Motor neuron (in vitro differentiated cells): ENCODE data around the gene EYA4. TPM values are rescaled to one million over a fixed set of nuclear protein-coding genes. Genes with fewer than 3 reads are reported as not detected.

Experiments
- ATAC-seq, 8 experiments: fragments of 200-7000 bp; cut with Tn5 transposase; replicated peaks in 6 of 8; 2 replicates each; pipeline ENCODE4 v1.8.0; 2021; ENCODE audit warnings: mild to moderate bottlenecking in 8 of 8, moderate library complexity in 8 of 8
- H3K27ac ChIP-seq, 2 donors: fragments of 250-450 bp; sonication (Bioruptor Pico); 2 replicates each; pipeline ENCODE4 v1.9.0; 2021; ENCODE audit warnings: antibody characterized with exemption in 2 of 2, mild to moderate bottlenecking in 2 of 2, moderate library complexity in 1 of 2
- H3K4me1 ChIP-seq, 2 donors: fragments of 250-450 bp; sonication (Bioruptor Pico); replicated peaks in 1 of 2; 2 replicates each; pipeline ENCODE4 v1.6.1; 2021; ENCODE audit warnings: antibody characterized with exemption in 2 of 2, mild to moderate bottlenecking in 2 of 2, moderate library complexity in 1 of 2
- H3K4me3 ChIP-seq, 5 donors: fragments of 250-450 bp; sonication (Bioruptor Pico); 2 replicates each; pipeline ENCODE4 v1.9.0; 2021; ENCODE audit warnings: antibody characterized with exemption in 5 of 5, mild to moderate bottlenecking in 5 of 5, moderate library complexity in 4 of 5
- WGBS, 10 experiments: fragments of 450-650 bp; shearing (Covaris generic); methylation state at CpG; one replicate each; pipeline ENCODE4 v1.0.0; 2022; 5-methylcytosine and 5-hydroxymethylcytosine counted together
- in situ Hi-C, 9 experiments: fragments of 400-800 bp; cut with MboI; loops; one replicate each; pipeline ENCODE4 v1.15.0; 2021; ENCODE audit warnings: low sequenced_read_pairs in 9 of 9, low pct_unique_long_range_greater_than_20kb in 2 of 9; ENCODE audit not compliant: unreplicated experiment in 9 of 9
- total RNA-seq, 8 experiments: library from RNA; unstranded; fragments of 300-600 nt; gene quantifications; 2 replicates each; pipeline versions ENCODE4 v1.2.3 to v1.2.4, GENCODE V29; 2022

The EYA4 gene
- total RNA-seq, 8 experiments from 2014 or later = 0.33 to 52.6 (median 7.2) TPM

- Histone ChIP-seq H3K4me1 (no peaks in the 10 kb centered on the region), H3K4me3 (no peak overlapping the region), H3K27ac (no peak overlapping the region)
- no peak for ATAC-seq
- 34 to 94% (median 82%) methylated on average over 1 to 3 of the region's 3 CpGs; no CpG with 5 or more reads in 1 of the 10 experiments for WGBS, 10 experiments
- in situ Hi-C loops = loop anchor here in 1 of 9 experiments (25.0 kb wide), 1 partner anchor 689 kb away; no protein-coding TSS in a partner anchor
Observed at GRCh38 chr6:133223452-133224029, 17.6 kb upstream of the EYA4 start.

- no peak overlapping the region for H3K27ac ChIP-seq
- no peak for ATAC-seq
- H3K4me1 ChIP-seq = no peaks in the 10 kb centered on the region
- in situ Hi-C loops = no loop called here
- H3K4me3 ChIP-seq = no peak overlapping the region
- WGBS, 10 experiments = 67 to 100% (median 88%) methylated on average over 1 to 2 of the region's 2 CpGs; no CpG with 5 or more reads in 1 of the 10 experiments
Observed at GRCh38 chr6:133225560-133225959, 15.6 kb upstream of the EYA4 start.

- Histone ChIP-seq H3K27ac (no peak overlapping the region), H3K4me3 (no peak overlapping the region), H3K4me1 (no peaks in the 10 kb centered on the region)
- in situ Hi-C loops = no loop called here
- ATAC-seq = no peak
Observed at GRCh38 chr6:133227344-133227743, 13.8 kb upstream of the EYA4 start.

- no peak for ATAC-seq
- 0 to 100% (median 89%) methylated on average over 1 of the region's 1 CpG; no CpG with 5 or more reads in 3 of the 10 experiments for WGBS, 10 experiments
- H3K4me3 ChIP-seq = no peak overlapping the region
- in situ Hi-C loops = no loop called here
- H3K27ac ChIP-seq = no peak overlapping the region
- no peaks in the 10 kb centered on the region for H3K4me1 ChIP-seq
Observed at GRCh38 chr6:133230052-133230451, 11.1 kb upstream of the EYA4 start.

DNA sequence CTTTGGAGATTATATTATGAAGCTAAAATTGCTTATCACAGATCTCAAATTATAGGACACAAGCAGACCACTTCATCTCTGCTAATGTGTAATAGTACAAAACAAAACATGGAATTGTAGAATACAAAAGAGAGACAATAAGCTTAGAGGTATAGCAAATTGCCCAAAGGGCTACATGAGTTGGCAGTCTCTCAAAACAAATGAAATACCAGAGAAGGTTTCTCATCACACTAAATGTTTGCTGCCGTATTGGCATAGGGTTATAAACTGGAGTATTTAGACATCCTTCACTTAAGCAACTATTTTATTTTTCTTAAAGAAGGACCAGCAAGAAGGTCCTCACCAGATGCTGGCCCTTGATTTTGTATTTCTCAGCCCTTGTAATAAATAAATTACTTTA is 5.9 kb upstream of the EYA4 start:
- WGBS, 10 experiments = 50 to 100% (median 100%) methylated on average over 1 of the region's 1 CpG; no CpG with 5 or more reads in 2 of the 10 experiments
- H3K4me3 ChIP-seq = no peak overlapping the region
- in situ Hi-C loops = no loop called here
- no peaks in the 10 kb centered on the region for H3K4me1 ChIP-seq
- ATAC-seq = no peak
- no peak overlapping the region for H3K27ac ChIP-seq

DNA sequence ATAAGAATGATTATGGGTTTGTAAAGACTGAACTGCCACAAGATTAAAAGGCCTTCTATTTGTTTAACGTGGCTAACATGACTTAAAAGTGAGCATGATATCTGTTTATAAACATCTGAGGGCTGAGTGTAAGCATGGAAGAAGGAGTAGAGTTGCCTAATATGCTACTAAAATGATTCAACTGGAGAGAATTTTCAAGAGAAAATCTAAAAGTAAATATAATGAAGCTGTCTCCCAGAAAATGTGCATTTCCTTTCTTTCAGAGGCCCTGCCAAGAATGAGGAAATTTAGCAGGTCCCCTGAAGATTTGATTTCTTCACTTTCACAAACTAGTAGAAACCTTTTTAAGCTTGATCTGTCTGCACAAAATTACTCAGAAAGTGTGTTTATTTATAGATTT is 4.2 kb upstream of the EYA4 start:
- in situ Hi-C loops = no loop called here
- Histone ChIP-seq H3K27ac (no peak overlapping the region), H3K4me1 (peaks cover 0 to 3% of the 10 kb centered on the region in 2 donors), H3K4me3 (no peak overlapping the region)
- peak in 2 of 8 experiments; percentile 14 to 44 for ATAC-seq
- WGBS, 10 experiments = 20 to 93% (median 83%) methylated on average over 1 of the region's 1 CpG; no CpG with 5 or more reads in 1 of the 10 experiments

- H3K4me1 ChIP-seq = peaks cover 5% of the 10 kb centered on the region in 2 donors
Observed at GRCh38 chr6:133240511-133241085, 559 bp upstream of the EYA4 start.

GRCh38 chr6:133241901-133242636 is 912 bp downstream of the EYA4 start:
- WGBS, 10 experiments = 0 to 1% (median 0%) methylated on average over 6 to 18 of the region's 52 CpGs; no CpG with 5 or more reads in 6 of the 10 experiments
- H3K27ac ChIP-seq = no peak overlapping the region
- in situ Hi-C loops = no loop called here

More at GRCh38 chr6:133240511-133241085, 559 bp upstream of the EYA4 start:
- H3K4me3 ChIP-seq = peak overlapping the region; percentile 38 to 57 (median 48)
- 0 to 64% (median 38%) methylated on average over 1 to 10 of the region's 37 CpGs; no CpG with 5 or more reads in 2 of the 10 experiments for WGBS, 10 experiments
- H3K27ac ChIP-seq = no peak overlapping the region
- peak; percentile 15 to 84 (median 74) for ATAC-seq
- in situ Hi-C loops = no loop called here

DNA sequence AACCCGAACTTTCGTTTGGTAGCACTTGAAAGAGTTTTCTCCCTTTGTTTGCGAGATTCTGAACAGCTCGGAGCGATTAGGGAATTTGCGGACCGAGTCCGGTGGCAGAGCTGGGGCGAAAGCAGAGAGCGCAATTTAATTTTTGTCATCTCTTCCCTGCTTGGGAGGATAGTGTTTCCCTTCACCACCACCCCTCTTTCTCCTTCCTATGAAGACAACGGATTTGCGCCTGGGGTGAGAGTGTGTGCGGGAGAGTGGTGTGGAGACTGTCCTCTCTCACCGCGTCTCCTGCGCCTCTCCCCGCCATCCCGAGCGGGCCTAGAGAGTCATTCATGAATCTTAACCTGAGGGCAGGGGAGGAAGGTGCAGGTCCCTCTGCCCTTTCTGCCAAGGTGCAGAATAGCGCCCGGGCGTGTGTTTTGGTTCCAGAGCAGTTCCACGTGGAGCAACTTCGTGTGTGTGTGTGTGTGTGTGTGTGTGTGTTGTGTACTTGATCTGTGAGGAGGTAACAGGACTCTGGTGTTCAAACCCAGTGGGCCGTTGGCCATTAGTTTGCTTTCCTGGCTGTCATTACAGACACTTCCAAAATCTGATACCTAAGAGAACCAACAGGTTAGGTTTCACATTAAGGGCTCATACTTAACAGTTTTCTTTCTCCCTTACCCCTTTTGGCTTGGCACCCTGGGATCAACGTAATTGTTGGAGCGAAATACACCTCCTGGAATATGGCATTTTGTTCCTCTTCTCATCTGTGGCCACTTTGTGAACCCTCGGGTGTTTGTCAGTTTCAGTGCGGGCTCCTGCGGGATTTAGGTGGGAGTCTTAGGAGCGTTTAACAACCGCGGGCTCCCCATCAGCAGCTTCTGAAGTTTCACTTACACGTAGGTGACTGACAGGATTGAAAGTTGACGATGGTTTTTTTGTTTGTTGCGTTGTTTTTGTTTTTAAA is 1.8 kb downstream of the EYA4 start:
- H3K27ac ChIP-seq = no peak overlapping the region
- ATAC-seq = peak in 5 of 8 experiments; percentile 9 to 36 (median 18)
- peak overlapping the region in 4 of 5 donors; percentile 47 to 57 (median 50) for H3K4me3 ChIP-seq
- WGBS, 10 experiments = 0 to 21% (median 5%) methylated on average over 3 to 32 of the region's 36 CpGs; no CpG with 5 or more reads in 2 of the 10 experiments
- in situ Hi-C loops = no loop called here
- H3K4me1 ChIP-seq = peaks cover 5% of the 10 kb centered on the region in 2 donors

More at GRCh38 chr6:133241901-133242636, 912 bp downstream of the EYA4 start:
- ATAC-seq = peak in 7 of 8 experiments; percentile 3 to 43 (median 27)
- Histone ChIP-seq H3K4me3 (peak overlapping the region; percentile 38 to 57 (median 48)), H3K4me1 (peaks cover 5% of the 10 kb centered on the region in 2 donors)

DNA sequence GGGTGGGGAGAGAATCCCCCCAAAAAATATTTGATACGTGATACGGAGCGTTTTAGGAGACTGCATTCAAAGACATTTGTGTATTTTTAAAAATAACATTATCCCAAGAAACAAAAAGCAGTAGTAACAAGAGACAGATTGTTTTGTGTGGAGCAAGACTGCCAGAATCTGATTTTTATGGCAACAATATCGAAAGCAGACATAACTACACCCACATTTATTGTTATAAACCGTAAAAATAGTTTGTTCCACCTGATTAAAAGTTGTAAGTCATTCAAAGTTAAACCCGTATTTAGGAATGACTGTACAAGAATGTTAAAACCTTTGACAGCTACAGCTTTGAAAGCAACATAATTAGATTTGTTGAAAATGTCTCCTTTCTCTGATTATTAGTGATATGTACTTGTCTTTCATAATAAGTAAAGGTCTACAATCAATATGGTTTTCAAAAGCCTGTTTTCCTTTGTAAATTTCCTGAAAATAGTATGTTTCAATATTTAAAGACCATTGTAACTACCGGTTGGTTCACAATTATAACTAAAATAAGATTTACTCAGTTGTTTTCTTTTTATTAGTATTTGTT is 2.7 kb downstream of the EYA4 start:
- WGBS, 10 experiments = 0 to 50% (median 27%) methylated on average over 2 to 7 of the region's 7 CpGs
- in situ Hi-C loops = no loop called here
- peaks cover 5% of the 10 kb centered on the region in 2 donors for H3K4me1 ChIP-seq
- ATAC-seq = no peak
- no peak overlapping the region for H3K27ac ChIP-seq
- peak overlapping the region in 1 of 5 donors; percentile 57 for H3K4me3 ChIP-seq

DNA sequence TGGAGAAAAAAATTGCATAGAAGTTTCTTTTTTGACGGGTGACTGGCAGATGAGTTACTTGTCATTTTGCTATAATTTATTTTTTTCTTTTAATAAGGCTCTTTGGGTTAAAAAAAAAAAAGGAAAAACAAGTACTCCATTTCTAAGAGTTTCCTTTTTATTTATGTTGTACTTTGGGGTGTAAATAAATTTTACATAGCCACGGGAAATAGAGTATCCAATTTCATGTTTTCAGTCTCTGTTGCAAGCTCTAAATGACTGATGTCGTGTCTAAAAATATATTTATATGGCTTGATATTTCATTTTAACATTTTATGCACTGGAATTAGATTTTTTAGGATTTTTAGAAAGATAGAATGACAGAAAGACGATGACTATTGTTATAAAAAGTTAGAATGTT is 3.4 kb downstream of the EYA4 start:
- 39 to 67% (median 53%) methylated on average over 3 to 4 of the region's 4 CpGs for WGBS, 10 experiments
- no peak overlapping the region for H3K4me3 ChIP-seq
- peaks cover 5% of the 10 kb centered on the region in 2 donors for H3K4me1 ChIP-seq
- H3K27ac ChIP-seq = no peak overlapping the region
- in situ Hi-C loops = no loop called here
- no peak for ATAC-seq

GRCh38 chr6:133245007-133245406 is 3.9 kb downstream of the EYA4 start:
- no peak overlapping the region for H3K4me3 ChIP-seq
- H3K4me1 ChIP-seq = peaks cover 5% of the 10 kb centered on the region in 2 donors
- WGBS, 10 experiments = 14 to 82% (median 37%) methylated on average over 1 of the region's 1 CpG; no CpG with 5 or more reads in 4 of the 10 experiments
- no peak overlapping the region for H3K27ac ChIP-seq
- no peak for ATAC-seq
- in situ Hi-C loops = no loop called here
